Measurements from ENCODE around the gene LYRM2. TPM values are rescaled to one million over a fixed set of nuclear protein-coding genes. Genes with fewer than 3 reads are reported as not detected.

LYRM2 gene
- total RNA-seq, 1 donor from 2014 or later = 11.3 TPM

GRCh38 chr6:89585154-89585553, 53.4 kb downstream of the LYRM2 start:
- no peak overlapping the region for H3K4me3 ChIP-seq (ENCODE audit: low read depth, low read length)
- TF ChIP-seq CTCF (conservative IDR thresholded peaks at IDR 0.05; ENCODE audit: low read depth, low read length) = no peak
- DNase-seq (ENCODE audit: low read depth) = no peak

GRCh38 chr6:89584539-89584938, 54.0 kb downstream of the LYRM2 start:
- no peak overlapping the region for H3K4me3 ChIP-seq (ENCODE audit: low read depth, low read length)
- no peak for DNase-seq (ENCODE audit: low read depth)
- no peak for TF ChIP-seq CTCF (conservative IDR thresholded peaks at IDR 0.05; ENCODE audit: low read depth, low read length)

GRCh38 chr6:89583559-89583958, 55.0 kb downstream of the LYRM2 start:
- H3K4me3 ChIP-seq (ENCODE audit: low read depth, low read length) = no peak overlapping the region
- DNase-seq (ENCODE audit: low read depth) = no peak
- TF ChIP-seq CTCF (conservative IDR thresholded peaks at IDR 0.05; ENCODE audit: low read depth, low read length) = no peak

- no peak for TF ChIP-seq CTCF (conservative IDR thresholded peaks at IDR 0.05; ENCODE audit: low read depth, low read length)
- DNase-seq (ENCODE audit: low read depth) = no peak
- H3K4me3 ChIP-seq (ENCODE audit: low read depth, low read length) = no peak overlapping the region
These were observed 55.8 kb downstream of the LYRM2 start for GRCh38 chr6:89582669-89583325.

- no peak for DNase-seq (ENCODE audit: low read depth)
- H3K4me3 ChIP-seq (ENCODE audit: low read depth, low read length) = no peak overlapping the region
- TF ChIP-seq CTCF (conservative IDR thresholded peaks at IDR 0.05; ENCODE audit: low read depth, low read length) = no peak
These were observed 56.9 kb downstream of the LYRM2 start for GRCh38 chr6:89581689-89582088.

GRCh38 chr6:89580997-89581666, 57.4 kb downstream of the LYRM2 start:
- H3K4me3 ChIP-seq (ENCODE audit: low read depth, low read length) = no peak overlapping the region
- DNase-seq (ENCODE audit: low read depth) = no peak
- TF ChIP-seq CTCF (conservative IDR thresholded peaks at IDR 0.05; ENCODE audit: low read depth, low read length) = no peak

- TF ChIP-seq CTCF (conservative IDR thresholded peaks at IDR 0.05; ENCODE audit: low read depth, low read length) = no peak
These were observed 63.0 kb downstream of the LYRM2 start for GRCh38 chr6:89575562-89575960.

More at GRCh38 chr6:89575562-89575960, 63.0 kb downstream of the LYRM2 start:
- no peak for DNase-seq (ENCODE audit: low read depth)
- no peak overlapping the region for H3K4me3 ChIP-seq (ENCODE audit: low read depth, low read length)

Data from epithelial cell of proximal tubule (primary cell).